SU-DHL-6 (cell line): Measurements from ENCODE around the gene COG6.

Source experiments
- H2AFZ ChIP-seq: fragments of 200-600 bp; sonication (generic); 2 replicates; pipeline ENCODE4 v1.6.1; 2014; ENCODE audit warnings: low read depth, mild to moderate bottlenecking, moderate library complexity, mixed read lengths, antibody characterized with exemption, low read length; ENCODE audit not compliant: severe bottlenecking
- H3F3A ChIP-seq: fragments of 200-600 bp; shearing (Covaris generic); 2 replicates; pipeline ENCODE4 v1.6.0; 2016; ENCODE audit warnings: antibody characterized with exemption, mild to moderate bottlenecking; ENCODE audit not compliant: insufficient read depth
- H3K27ac ChIP-seq: fragments of 200-600 bp; sonication (generic); 2 replicates; pipeline ENCODE4 v1.5.1; 2016; ENCODE audit warnings: low read depth, mild to moderate bottlenecking, low read length, moderate library complexity, mixed read lengths
- H3K27me3 ChIP-seq: fragments of 200-600 bp; sonication (generic), shearing (Covaris generic); 2 replicates; pipeline ENCODE4 v1.6.0; 2014; ENCODE audit warnings: mild to moderate bottlenecking, low read length
- H3K36me3 ChIP-seq: fragments of 200-600 bp; sonication (generic); 2 replicates; pipeline ENCODE4 v1.6.1; 2014; ENCODE audit warnings: mild to moderate bottlenecking, low read length, mixed read lengths
- H3K4me2 ChIP-seq: fragments of 300-600, 200-600 bp; shearing (Covaris generic), sonication (generic); 2 replicates; pipeline ENCODE4 v1.6.0; 2014; ENCODE audit warnings: low read length, low read depth, mild to moderate bottlenecking; ENCODE audit not compliant: poor library complexity, severe bottlenecking
- H3K4me3 ChIP-seq: fragments of 200-600 bp; sonication (generic); 2 replicates; pipeline ENCODE4 v1.5.1; 2014; ENCODE audit warnings: antibody characterized with exemption, low read length, mild to moderate bottlenecking, mixed read lengths; ENCODE audit not compliant: insufficient read depth, poor library complexity, severe bottlenecking
- H3K79me2 ChIP-seq: fragments of 200-600 bp; sonication (generic); 2 replicates; pipeline ENCODE4 v1.6.1; 2014; ENCODE audit warnings: mild to moderate bottlenecking, low read length, moderate library complexity; ENCODE audit not compliant: insufficient read depth
- H3K9ac ChIP-seq: fragments of 200-600 bp; sonication (generic); 2 replicates; pipeline ENCODE4 v1.7.0; 2014; ENCODE audit warnings: mild to moderate bottlenecking, low read length
- H3K9me2 ChIP-seq: fragments of 200-600 bp; sonication (generic); replicated peaks from 2 replicates; pipeline ENCODE4 v1.6.1; 2014; ENCODE audit warnings: low read length; ENCODE audit not compliant: insufficient read depth
- H3K9me3 ChIP-seq: fragments of 200-600 bp; sonication (generic); 2 replicates; pipeline ENCODE4 v1.6.1; 2014; ENCODE audit warnings: low read length, mixed read lengths; ENCODE audit not compliant: insufficient read depth
- H4K20me1 ChIP-seq: fragments of 200-600 bp; sonication (generic); 2 replicates; pipeline ENCODE4 v1.6.1; 2014; ENCODE audit warnings: low read depth, mild to moderate bottlenecking, antibody characterized with exemption, low read length, moderate library complexity, mixed read lengths
- EZH2phosphoT487 ChIP-seq: fragments of 200-600 bp; sonication (generic), shearing (Covaris generic); conservative IDR thresholded peaks from 2 replicates; pipeline ENCODE4 v1.6.1; 2018; ENCODE audit warnings: mild to moderate bottlenecking, antibody characterized with exemption, low read length, moderate library complexity, mixed read lengths
- TF ChIP-seq, protein P1 (sequence below): fragments of 200-600 bp; sonication (generic); IDR thresholded peaks from one replicate; pipeline ENCODE4 v1.5.1; 2017; ENCODE audit warnings: antibody characterized with exemption, mild to moderate bottlenecking, low read length, moderate library complexity; ENCODE audit not compliant: insufficient read depth, poor library complexity, severe bottlenecking

The COG6 gene

DNA sequence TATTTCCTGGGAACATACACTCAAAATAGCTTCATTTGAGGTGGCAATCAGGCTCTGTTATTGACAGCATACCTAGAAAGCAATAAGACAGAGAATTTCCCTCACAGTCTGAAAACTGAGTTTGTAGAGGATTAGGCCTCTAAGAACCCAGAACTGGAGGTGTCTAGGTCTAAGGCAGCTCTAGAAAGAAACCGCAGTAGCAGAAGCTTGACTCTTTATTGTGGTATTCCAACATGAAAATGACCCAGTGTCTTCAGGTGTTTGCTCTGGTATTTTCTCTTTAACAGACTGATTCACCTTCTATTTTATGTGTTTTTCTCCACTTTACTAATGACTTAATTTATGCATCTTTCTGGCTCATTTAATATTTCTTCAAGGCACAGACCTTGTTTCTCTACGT, 8.5 kb downstream of the COG6 start:
- Histone ChIP-seq H4K20me1 (no peaks in the 10 kb centered on the region), H3K27me3 (no peaks in the 10 kb centered on the region), H3K9ac (no peak overlapping the region), H3K9me2 (no peaks in the 10 kb centered on the region), H3K27ac (no peak overlapping the region), H3K4me3 (no peak overlapping the region), H3K4me2 (no peak overlapping the region), H3F3A (no peaks in the 10 kb centered on the region), H3K9me3 (no peaks in the 10 kb centered on the region), H3K79me2 (no peaks in the 10 kb centered on the region), H3K36me3 (peaks cover 19% of the 10 kb centered on the region; the same call in 1 of the 2 replicates), H2AFZ (no peak overlapping the region)
- no peak for TF ChIP-seq EZH2phosphoT487

DNA sequence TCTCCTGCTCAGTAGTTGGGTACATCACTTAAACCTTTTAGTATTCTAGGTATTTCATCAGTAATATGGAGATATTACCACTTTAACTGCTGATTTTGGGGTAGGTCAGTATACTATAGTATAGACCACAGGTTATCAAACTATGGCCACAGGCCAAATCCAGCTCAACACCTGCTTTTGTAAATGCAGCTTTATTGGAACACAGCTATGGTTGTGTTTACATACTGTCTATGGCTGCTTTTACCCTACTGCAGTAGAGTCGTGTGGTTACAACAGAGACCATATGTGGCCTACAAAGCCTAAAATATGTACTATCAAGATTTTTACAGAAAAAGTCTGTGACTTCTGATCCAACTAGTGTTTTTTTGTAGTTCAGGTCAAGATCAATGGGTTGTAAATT, 10.3 kb downstream of the COG6 start:
- TF ChIP-seq, protein P1, sequence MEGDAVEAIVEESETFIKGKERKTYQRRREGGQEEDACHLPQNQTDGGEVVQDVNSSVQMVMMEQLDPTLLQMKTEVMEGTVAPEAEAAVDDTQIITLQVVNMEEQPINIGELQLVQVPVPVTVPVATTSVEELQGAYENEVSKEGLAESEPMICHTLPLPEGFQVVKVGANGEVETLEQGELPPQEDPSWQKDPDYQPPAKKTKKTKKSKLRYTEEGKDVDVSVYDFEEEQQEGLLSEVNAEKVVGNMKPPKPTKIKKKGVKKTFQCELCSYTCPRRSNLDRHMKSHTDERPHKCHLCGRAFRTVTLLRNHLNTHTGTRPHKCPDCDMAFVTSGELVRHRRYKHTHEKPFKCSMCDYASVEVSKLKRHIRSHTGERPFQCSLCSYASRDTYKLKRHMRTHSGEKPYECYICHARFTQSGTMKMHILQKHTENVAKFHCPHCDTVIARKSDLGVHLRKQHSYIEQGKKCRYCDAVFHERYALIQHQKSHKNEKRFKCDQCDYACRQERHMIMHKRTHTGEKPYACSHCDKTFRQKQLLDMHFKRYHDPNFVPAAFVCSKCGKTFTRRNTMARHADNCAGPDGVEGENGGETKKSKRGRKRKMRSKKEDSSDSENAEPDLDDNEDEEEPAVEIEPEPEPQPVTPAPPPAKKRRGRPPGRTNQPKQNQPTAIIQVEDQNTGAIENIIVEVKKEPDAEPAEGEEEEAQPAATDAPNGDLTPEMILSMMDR = no peak
- TF ChIP-seq EZH2phosphoT487 = no peak
- H2AFZ ChIP-seq = no peak overlapping the region
- H3K9me2 ChIP-seq = no peaks in the 10 kb centered on the region

DNA sequence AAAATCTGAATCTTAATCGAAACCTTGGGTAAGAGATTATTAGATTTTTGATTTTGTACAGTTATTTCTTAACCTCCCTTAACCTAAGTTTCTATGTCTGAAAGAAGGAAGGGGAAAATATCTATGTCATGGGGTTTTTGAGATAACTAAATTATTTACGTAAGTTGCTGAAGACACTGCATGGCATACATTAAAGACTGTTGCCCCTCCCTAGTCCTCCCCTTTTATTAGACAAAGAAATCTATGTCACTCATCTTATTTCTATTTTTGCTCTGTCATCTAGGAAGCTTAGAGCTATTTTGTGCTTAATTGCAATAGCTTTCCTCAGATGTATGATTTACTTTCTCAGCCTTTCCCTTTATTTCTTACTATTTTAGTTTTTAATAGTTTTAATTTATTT, 15.0 kb downstream of the COG6 start:
- H4K20me1 ChIP-seq = no peaks in the 10 kb centered on the region

More for the DNA sequence above, 10.3 kb downstream of the COG6 start:
- H3K4me3 ChIP-seq = no peak overlapping the region
- no peak overlapping the region for H3K27ac ChIP-seq
- 0 out of 2 replicates have a peak, but pooled peaks cover 5% of the 10 kb centered on the region for H3F3A ChIP-seq
- no peaks in the 10 kb centered on the region for H3K9me3 ChIP-seq
- no peaks in the 10 kb centered on the region for H3K27me3 ChIP-seq
- H3K79me2 ChIP-seq = no peaks in the 10 kb centered on the region
- H3K4me2 ChIP-seq = no peak overlapping the region
- H3K36me3 ChIP-seq = peaks cover 13% of the 10 kb centered on the region; the same call in 1 of the 2 replicates
- H4K20me1 ChIP-seq = no peaks in the 10 kb centered on the region
- no peak overlapping the region for H3K9ac ChIP-seq

More for the DNA sequence above, 15.0 kb downstream of the COG6 start:
- Histone ChIP-seq H3K36me3 (peaks cover 6% of the 10 kb centered on the region), H3K4me2 (no peak overlapping the region), H3K9me2 (no peaks in the 10 kb centered on the region), H3K27ac (no peak overlapping the region), H3F3A (0 out of 2 replicates have a peak, but pooled peaks cover 9% of the 10 kb centered on the region), H3K4me3 (no peak overlapping the region), H3K9me3 (no peaks in the 10 kb centered on the region), H3K79me2 (no peaks in the 10 kb centered on the region), H3K27me3 (no peaks in the 10 kb centered on the region), H2AFZ (no peak overlapping the region), H3K9ac (no peak overlapping the region)
- TF ChIP-seq, protein P1 = no peak
